Ovary (tissue), 9 donors: Measurements from ENCODE around the gene TLE4. TPM values are rescaled to one million over a fixed set of nuclear protein-coding genes. Genes with fewer than 3 reads are reported as not detected.

Experiments used
- DNase-seq, 5 donors: peaks; one replicate each; pipeline ENCODE4 v3.0.0-alpha.2; 2019 to 2020
- H3K27ac ChIP-seq, 2 donors: fragments of 200-600 bp; one replicate each; pipeline versions ENCODE4 v1.5.1 to v1.8.0; 2019 to 2022
- H3K27me3 ChIP-seq: fragments of 200-600 bp; one replicate; pipeline ENCODE4 v1.8.0; 2022
- H3K36me3 ChIP-seq: fragments of 200-600 bp; sonication (generic); one replicate; pipeline ENCODE4 v1.5.1; 2019
- H3K4me1 ChIP-seq: one replicate; pipeline ENCODE4 v1.8.1; 2013; ENCODE audit warnings: mild to moderate bottlenecking, moderate library complexity; ENCODE audit not compliant: insufficient read depth
- H3K4me3 ChIP-seq: fragments of 200-600 bp; sonication (generic); one replicate; pipeline ENCODE4 v1.5.1; 2017
- H3K9me3 ChIP-seq, 2 donors: fragments of 200-600 bp in 1 of 2; sonication (generic) in 1 of 2; one replicate each; pipeline versions ENCODE4 v1.5.1 to v1.8.1; 2013 to 2019; ENCODE audit warnings: mild to moderate bottlenecking in 1 of 2, moderate library complexity in 1 of 2
- EP300 ChIP-seq: sonication (generic); formaldehyde crosslinking; IDR thresholded peaks from one replicate; pipeline ENCODE4 v1.6.1; 2017; ENCODE audit warnings: antibody characterized with exemption
- POLR2A ChIP-seq: fragments of 450-650 bp; IDR thresholded peaks from one replicate; pipeline ENCODE4 v1.6.1; 2017; ENCODE audit warnings: antibody characterized with exemption, mild to moderate bottlenecking, moderate library complexity
- WGBS, 3 donors: extraction: QIAGEN DNeasy Blood & Tissue Kit in 1 of 3; methylation state at CpG; one replicate each; pipeline versions ENCODE4 v1.1.5 to v1.1.7; 2013 to 2017; 5-methylcytosine and 5-hydroxymethylcytosine counted together
- intact Hi-C, 4 donors: fragments of 100-400 bp; cut with DNase I; formaldehyde crosslinking; loops; one replicate each; pipeline versions ENCODE4 v1.11.0 to v1.15.1; 2022 to 2023
- polyA plus RNA-seq, 2 donors: library from polyadenylated mRNA; stranded (reverse); fragments of 200-250 nt in 1 of 2; fragments of 350-450 nt in 1 of 2; fragmentation: Illumina TruSeq in 1 of 2; extraction: RNeasy Lipid Tissue Mini Kit (QIAGEN cat#74804) in 1 of 2; gene quantifications; one replicate each; pipeline ENCODE4 v1.2.3, GENCODE V29; 2013 to 2014
- total RNA-seq, 7 donors: library from RNA; depleted of rRNA in 2 of 7; stranded (reverse); fragments of >200 nt in 2 of 7; fragmentation: NEBNext Ultra II Directional in 3 of 7; extraction: Animal tissue kit (Norgen Biotek cat#: 25700) in 3 of 7; gene quantifications; one replicate each; pipeline versions ENCODE4 v1.1.0 to v1.2.4, GENCODE V29; 2016 to 2023
- TF ChIP-seq, protein P1 (sequence below), 3 donors: fragments of 450-650 bp in 2 of 3; fragments of 200-600 bp in 1 of 3; IDR thresholded peaks; one replicate each; pipeline versions ENCODE4 v1.5.1 to v1.8.0; 2016 to 2022; ENCODE audit warnings: antibody characterized with exemption in 3 of 3, mild to moderate bottlenecking in 1 of 3
- donor health status: DM: no; HTN: no; CAD: no; lungs with moderate emphysema.
- donor health status: DM: no; HTN: no; CAD: no.
- donor health status: Bipolar disorder and iron deficiency.
- donor health status: DM: yes; HTN: yes; CAD: no.
- donor health status: DM: no; HTN: no; CAD: no.
- donor health status: DM: yes; HTN: yes; CAD: no.

TLE4 gene
- total and polyA plus RNA-seq, 9 donors, result 34.6 to 67.5 (median 54.6) TPM

DNA sequence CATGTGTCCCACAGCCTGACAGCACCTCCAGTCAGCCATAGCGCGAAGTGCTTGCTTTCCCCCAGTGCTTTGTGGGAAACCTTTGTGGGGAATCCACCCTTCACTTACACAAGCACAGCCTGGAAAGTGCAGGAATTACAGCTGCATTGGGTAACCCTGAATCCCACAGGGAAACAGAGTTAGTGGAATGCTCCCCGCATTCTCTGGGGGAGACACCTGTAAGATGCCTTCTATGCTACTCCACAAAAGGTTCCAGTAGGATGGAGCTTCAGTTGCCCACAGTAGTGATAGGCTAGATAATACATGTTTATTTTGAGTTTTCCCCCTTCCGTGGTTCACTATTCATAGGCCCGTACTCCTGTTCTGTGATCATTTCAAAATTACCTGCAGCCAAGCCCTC is 60.3 kb downstream of the TLE4 start:
- no peaks in the 10 kb centered on the region for H3K36me3 ChIP-seq
- no peak overlapping the region for H3K4me3 ChIP-seq
- TF ChIP-seq, protein P1, sequence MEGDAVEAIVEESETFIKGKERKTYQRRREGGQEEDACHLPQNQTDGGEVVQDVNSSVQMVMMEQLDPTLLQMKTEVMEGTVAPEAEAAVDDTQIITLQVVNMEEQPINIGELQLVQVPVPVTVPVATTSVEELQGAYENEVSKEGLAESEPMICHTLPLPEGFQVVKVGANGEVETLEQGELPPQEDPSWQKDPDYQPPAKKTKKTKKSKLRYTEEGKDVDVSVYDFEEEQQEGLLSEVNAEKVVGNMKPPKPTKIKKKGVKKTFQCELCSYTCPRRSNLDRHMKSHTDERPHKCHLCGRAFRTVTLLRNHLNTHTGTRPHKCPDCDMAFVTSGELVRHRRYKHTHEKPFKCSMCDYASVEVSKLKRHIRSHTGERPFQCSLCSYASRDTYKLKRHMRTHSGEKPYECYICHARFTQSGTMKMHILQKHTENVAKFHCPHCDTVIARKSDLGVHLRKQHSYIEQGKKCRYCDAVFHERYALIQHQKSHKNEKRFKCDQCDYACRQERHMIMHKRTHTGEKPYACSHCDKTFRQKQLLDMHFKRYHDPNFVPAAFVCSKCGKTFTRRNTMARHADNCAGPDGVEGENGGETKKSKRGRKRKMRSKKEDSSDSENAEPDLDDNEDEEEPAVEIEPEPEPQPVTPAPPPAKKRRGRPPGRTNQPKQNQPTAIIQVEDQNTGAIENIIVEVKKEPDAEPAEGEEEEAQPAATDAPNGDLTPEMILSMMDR (IDR thresholded peaks at IDR 0.05), result no peak
- TF ChIP-seq POLR2A (no peak), EP300 (no peak)
- 96 to 98% (median 97%) methylated on average over 5 of the region's 5 CpGs for WGBS, 3 donors
- H3K27me3 ChIP-seq, result no peaks in the 10 kb centered on the region
- peaks cover 2% of the 10 kb centered on the region for H3K4me1 ChIP-seq
- no peak overlapping the region for H3K27ac ChIP-seq
- DNase-seq, result no peak
- intact Hi-C loops, result no loop called here
- H3K9me3 ChIP-seq, result no peaks in the 10 kb centered on the region

DNA sequence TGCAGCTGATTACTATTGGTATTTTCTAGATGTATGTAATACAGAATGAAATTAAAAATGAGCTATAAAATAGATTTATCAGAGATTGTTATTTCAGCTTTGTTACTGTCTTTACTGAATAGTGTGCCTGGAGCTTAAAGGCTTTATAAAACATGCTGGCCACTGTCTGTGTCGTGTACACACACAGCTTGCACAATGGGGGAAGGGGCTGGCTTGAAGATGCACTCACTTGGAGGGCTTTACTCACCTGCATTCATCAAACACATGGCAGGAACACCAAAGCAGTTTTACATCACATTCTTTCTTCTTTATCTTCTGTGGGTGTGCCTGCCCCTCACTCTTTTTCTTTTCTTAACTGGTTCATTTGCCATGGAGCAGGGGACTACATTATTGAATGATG is 60.9 kb downstream of the TLE4 start:
- H3K4me1 ChIP-seq, result peaks cover 2% of the 10 kb centered on the region
- TF ChIP-seq, protein P1 (IDR thresholded peaks at IDR 0.05), result no peak
- TF ChIP-seq POLR2A (no peak), EP300 (no peak)
- H3K27ac ChIP-seq, result no peak overlapping the region
- no peaks in the 10 kb centered on the region for H3K36me3 ChIP-seq
- no peaks in the 10 kb centered on the region for H3K27me3 ChIP-seq
- 91 to 97% (median 94%) methylated on average over 1 of the region's 1 CpG for WGBS, 3 donors
- no peak overlapping the region for H3K4me3 ChIP-seq
- no peaks in the 10 kb centered on the region for H3K9me3 ChIP-seq
- intact Hi-C loops, result no loop called here
- no peak for DNase-seq

DNA sequence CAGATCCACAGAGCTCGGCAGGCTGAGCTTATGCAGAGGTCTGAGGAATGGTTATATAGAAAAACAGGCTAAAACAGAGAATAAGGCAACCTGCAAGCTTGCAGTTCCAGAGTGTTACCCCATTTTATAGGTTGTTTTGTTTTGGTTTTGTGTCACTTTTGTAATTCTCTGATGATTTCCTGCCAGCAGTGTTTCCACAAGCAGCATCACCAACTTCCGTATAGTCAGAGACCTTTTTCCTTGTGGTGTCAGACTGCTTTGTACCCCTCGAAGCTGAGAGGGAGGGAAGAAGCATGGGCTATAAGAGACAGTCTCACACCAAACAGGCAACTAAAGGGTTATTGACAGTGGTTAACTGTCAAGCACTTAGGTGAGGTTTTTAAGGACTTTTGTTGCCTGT is 61.8 kb downstream of the TLE4 start:
- Histone ChIP-seq H3K36me3 (no peaks in the 10 kb centered on the region), H3K27ac (no peak overlapping the region), H3K27me3 (no peaks in the 10 kb centered on the region), H3K4me3 (no peak overlapping the region), H3K9me3 (no peaks in the 10 kb centered on the region), H3K4me1 (peaks cover 2% of the 10 kb centered on the region)
- 84 to 91% (median 90%) methylated on average over 3 of the region's 3 CpGs for WGBS, 3 donors
- intact Hi-C loops, result no loop called here
- no peak for DNase-seq
- TF ChIP-seq POLR2A (no peak), EP300 (no peak)
- TF ChIP-seq, protein P1 (IDR thresholded peaks at IDR 0.05), result no peak

DNA sequence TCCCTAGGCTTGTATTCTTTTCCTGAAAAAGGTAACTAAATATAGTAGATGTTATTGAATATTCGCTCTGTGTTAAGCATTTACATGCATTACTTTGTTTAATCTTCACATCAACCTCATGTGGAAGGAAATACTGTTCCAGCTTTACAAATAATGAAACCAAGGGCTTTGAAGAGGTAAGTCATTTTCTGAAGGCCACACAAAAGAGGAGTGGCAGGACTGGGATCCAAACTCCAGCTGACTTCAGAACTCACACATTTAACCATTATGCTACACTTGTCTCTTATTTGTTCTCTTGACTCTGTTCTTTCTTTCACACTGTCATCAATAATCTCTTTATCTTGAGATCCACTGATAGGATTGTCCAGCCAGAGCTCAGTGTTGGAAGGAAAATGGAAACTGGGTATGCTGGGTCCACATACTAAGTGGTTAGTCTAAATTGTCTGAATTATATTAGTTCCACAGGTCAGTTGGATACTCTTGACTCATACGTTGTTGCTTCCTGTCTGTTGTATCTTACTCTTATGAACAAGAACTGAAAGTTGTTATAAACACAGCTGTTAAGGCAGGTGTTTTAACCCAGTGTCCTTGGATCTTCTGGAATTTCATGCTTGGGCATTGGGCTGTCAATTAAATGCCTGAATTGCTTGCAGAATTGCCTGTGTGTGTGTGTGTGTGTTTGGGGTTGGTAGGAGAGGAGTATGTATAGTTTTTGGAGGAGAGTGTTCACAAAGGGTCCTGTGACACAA is 65.6 kb downstream of the TLE4 start:
- H3K36me3 ChIP-seq, result no peaks in the 10 kb centered on the region
- no peak overlapping the region for H3K4me3 ChIP-seq
- H3K27ac ChIP-seq, result no peak overlapping the region
- intact Hi-C loops, result no loop called here
- TF ChIP-seq POLR2A (no peak), EP300 (no peak)
- TF ChIP-seq, protein P1 (IDR thresholded peaks at IDR 0.05), result no peak
- H3K27me3 ChIP-seq, result no peaks in the 10 kb centered on the region
- WGBS, 3 donors, result 58 to 71% (median 63%) methylated on average over 2 of the region's 2 CpGs
- no peak for DNase-seq
- H3K9me3 ChIP-seq, result no peaks in the 10 kb centered on the region
- no peaks in the 10 kb centered on the region for H3K4me1 ChIP-seq
